HG03108 (cell line): ENCODE data around the gene ADAMTS3.
"Not testable (repeated sequence)": the region's sequence is repeated elsewhere in the genome, so short reads cannot be mapped to it uniquely, and the experiment has no call there.

ENCODE experiments used
- ATAC-seq: cut with Tn5 transposase; IDR thresholded peaks from one replicate; pipeline ENCODE4 v1.9.1; 2021; ENCODE audit warnings: moderate library complexity; ENCODE audit not compliant: unreplicated experiment

Gene ADAMTS3

GRCh38 chr4:72553540-72554337 is 15.3 kb downstream of the ADAMTS3 start:
- ATAC-seq, result no peak

GRCh38 chr4:72552447-72552846 is 16.6 kb downstream of the ADAMTS3 start:
- ATAC-seq, result no peak

GRCh38 chr4:72546456-72546855 is 22.6 kb downstream of the ADAMTS3 start:
- no peak for ATAC-seq

- not testable (repeated sequence) for ATAC-seq
These were observed 28.3 kb downstream of the ADAMTS3 start for GRCh38 chr4:72540694-72541093.

GRCh38 chr4:72538006-72538405 is 31.0 kb downstream of the ADAMTS3 start:
- ATAC-seq, result no peak

- ATAC-seq, result no peak
These were observed 32.6 kb downstream of the ADAMTS3 start for GRCh38 chr4:72536443-72536842.

- no peak for ATAC-seq
These were observed 37.2 kb downstream of the ADAMTS3 start for GRCh38 chr4:72531768-72532290.

- no peak for ATAC-seq
These were observed 37.7 kb downstream of the ADAMTS3 start for GRCh38 chr4:72531322-72531721.

GRCh38 chr4:72529148-72529822 is 39.7 kb downstream of the ADAMTS3 start:
- no peak for ATAC-seq

- no peak for ATAC-seq
These were observed 41.9 kb downstream of the ADAMTS3 start for GRCh38 chr4:72527038-72527646.

- ATAC-seq, result no peak
These were observed 43.1 kb downstream of the ADAMTS3 start for GRCh38 chr4:72525938-72526337.

- ATAC-seq, result no peak
These were observed 46.6 kb downstream of the ADAMTS3 start for GRCh38 chr4:72522440-72522839.

- no peak for ATAC-seq
These were observed 55.8 kb downstream of the ADAMTS3 start for GRCh38 chr4:72513227-72513626.

- ATAC-seq, result no peak
These were observed 61.1 kb downstream of the ADAMTS3 start for GRCh38 chr4:72507860-72508419.

GRCh38 chr4:72507167-72507566 is 61.9 kb downstream of the ADAMTS3 start:
- ATAC-seq, result no peak

GRCh38 chr4:72505314-72505744 is 63.7 kb downstream of the ADAMTS3 start:
- ATAC-seq, result peak; percentile 73

GRCh38 chr4:72500214-72500613 is 68.8 kb downstream of the ADAMTS3 start:
- no peak for ATAC-seq

- no peak for ATAC-seq
These were observed 72.9 kb downstream of the ADAMTS3 start for GRCh38 chr4:72496119-72496518.

GRCh38 chr4:72494156-72494555 is 74.9 kb downstream of the ADAMTS3 start:
- no peak for ATAC-seq

- no peak for ATAC-seq
These were observed 79.8 kb downstream of the ADAMTS3 start for GRCh38 chr4:72489267-72489666.

GRCh38 chr4:72486991-72487390 is 82.0 kb downstream of the ADAMTS3 start:
- ATAC-seq, result no peak
